ENCODE results near the gene DIP2A.

DNA sequence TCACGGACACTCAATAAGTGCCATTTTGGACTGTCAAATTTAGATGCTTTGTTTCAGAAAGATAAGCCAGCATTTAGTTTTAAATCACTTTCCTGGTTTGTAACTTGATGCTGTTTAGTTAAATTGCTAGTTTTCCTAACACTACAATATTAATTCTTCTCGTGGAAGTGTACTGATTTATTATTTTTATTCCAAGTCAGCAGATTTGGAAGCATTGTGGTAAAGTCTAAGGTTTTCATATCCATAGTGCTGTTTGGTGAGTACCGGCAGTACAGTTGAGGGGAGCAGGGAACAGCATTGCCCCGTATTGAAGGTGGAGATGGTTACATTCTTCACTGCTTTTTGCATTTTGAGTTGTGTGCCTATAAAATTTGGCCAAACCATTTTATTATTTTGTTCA is 109.9 kb downstream of the DIP2A start:
- TF ChIP-seq, protein P1, sequence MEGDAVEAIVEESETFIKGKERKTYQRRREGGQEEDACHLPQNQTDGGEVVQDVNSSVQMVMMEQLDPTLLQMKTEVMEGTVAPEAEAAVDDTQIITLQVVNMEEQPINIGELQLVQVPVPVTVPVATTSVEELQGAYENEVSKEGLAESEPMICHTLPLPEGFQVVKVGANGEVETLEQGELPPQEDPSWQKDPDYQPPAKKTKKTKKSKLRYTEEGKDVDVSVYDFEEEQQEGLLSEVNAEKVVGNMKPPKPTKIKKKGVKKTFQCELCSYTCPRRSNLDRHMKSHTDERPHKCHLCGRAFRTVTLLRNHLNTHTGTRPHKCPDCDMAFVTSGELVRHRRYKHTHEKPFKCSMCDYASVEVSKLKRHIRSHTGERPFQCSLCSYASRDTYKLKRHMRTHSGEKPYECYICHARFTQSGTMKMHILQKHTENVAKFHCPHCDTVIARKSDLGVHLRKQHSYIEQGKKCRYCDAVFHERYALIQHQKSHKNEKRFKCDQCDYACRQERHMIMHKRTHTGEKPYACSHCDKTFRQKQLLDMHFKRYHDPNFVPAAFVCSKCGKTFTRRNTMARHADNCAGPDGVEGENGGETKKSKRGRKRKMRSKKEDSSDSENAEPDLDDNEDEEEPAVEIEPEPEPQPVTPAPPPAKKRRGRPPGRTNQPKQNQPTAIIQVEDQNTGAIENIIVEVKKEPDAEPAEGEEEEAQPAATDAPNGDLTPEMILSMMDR (IDR thresholded peaks at IDR 0.05; ENCODE audit: low read depth, low read length) = no peak
- TF ChIP-seq EZH2phosphoT487 (IDR thresholded peaks at IDR 0.05; ENCODE audit: low read depth) = no peak

All from OCI-LY3 (cell line).